Activated naive CD4-positive, alpha-beta T cell treated with anti-CD3 and anti-CD28 coated beads, Interleukin-2, amount 50 U/mL, for 24 hours (primary cell): ENCODE data around the gene CNTNAP2.

Source experiments
- H3K27ac Mint-ChIP-seq: one replicate; pipeline ENCODE4 v1.8.0; 2021; ENCODE audit warnings: mild to moderate bottlenecking, mixed read lengths
- H3K27me3 Mint-ChIP-seq: one replicate; pipeline ENCODE4 v1.8.0; 2021; ENCODE audit warnings: mixed read lengths
- H3K36me3 Mint-ChIP-seq: one replicate; pipeline ENCODE4 v1.8.0; 2021; ENCODE audit warnings: mixed read lengths
- H3K4me1 Mint-ChIP-seq: one replicate; pipeline ENCODE4 v1.8.0; 2021; ENCODE audit warnings: mixed read lengths
- H3K4me3 Mint-ChIP-seq: one replicate; pipeline ENCODE4 v1.8.0; 2021; ENCODE audit warnings: mild to moderate bottlenecking, mixed read lengths
- H3K9me3 Mint-ChIP-seq: one replicate; pipeline ENCODE4 v1.8.0; 2021; ENCODE audit warnings: mixed read lengths

CNTNAP2 gene

GRCh38 chr7:148172920-148173319 is 2056.3 kb downstream of the CNTNAP2 start:
- no peaks in the 10 kb centered on the region for H3K36me3 Mint-ChIP-seq
- H3K27me3 Mint-ChIP-seq, result peaks cover under 1% of the 10 kb centered on the region
- no peak overlapping the region for H3K27ac Mint-ChIP-seq
- H3K4me1 Mint-ChIP-seq, result no peaks in the 10 kb centered on the region
- H3K9me3 Mint-ChIP-seq, result no peaks in the 10 kb centered on the region
- H3K4me3 Mint-ChIP-seq, result no peak overlapping the region

- Mint-ChIP-seq H3K4me3 (no peak overlapping the region), H3K4me1 (no peaks in the 10 kb centered on the region), H3K36me3 (no peaks in the 10 kb centered on the region), H3K27ac (no peak overlapping the region), H3K27me3 (no peaks in the 10 kb centered on the region), H3K9me3 (no peaks in the 10 kb centered on the region)
Observed at GRCh38 chr7:148173369-148173768, 2056.8 kb downstream of the CNTNAP2 start.

GRCh38 chr7:148174376-148174775 is 2057.8 kb downstream of the CNTNAP2 start:
- no peak overlapping the region for H3K4me3 Mint-ChIP-seq

GRCh38 chr7:148175512-148175911 is 2058.9 kb downstream of the CNTNAP2 start:
- Mint-ChIP-seq H3K27me3 (peaks cover 5% of the 10 kb centered on the region), H3K27ac (no peak overlapping the region), H3K9me3 (no peaks in the 10 kb centered on the region), H3K4me1 (no peaks in the 10 kb centered on the region), H3K4me3 (no peak overlapping the region), H3K36me3 (no peaks in the 10 kb centered on the region)

More at GRCh38 chr7:148174376-148174775, 2057.8 kb downstream of the CNTNAP2 start:
- Mint-ChIP-seq H3K36me3 (no peaks in the 10 kb centered on the region), H3K27ac (no peak overlapping the region), H3K27me3 (peaks cover 3% of the 10 kb centered on the region), H3K4me1 (no peaks in the 10 kb centered on the region), H3K9me3 (no peaks in the 10 kb centered on the region)

GRCh38 chr7:148177972-148178371 is 2061.4 kb downstream of the CNTNAP2 start:
- Mint-ChIP-seq H3K27ac (no peak overlapping the region), H3K4me1 (no peaks in the 10 kb centered on the region), H3K36me3 (no peaks in the 10 kb centered on the region), H3K27me3 (peaks cover 12% of the 10 kb centered on the region), H3K4me3 (no peak overlapping the region), H3K9me3 (no peaks in the 10 kb centered on the region)

GRCh38 chr7:148180075-148180474 is 2063.5 kb downstream of the CNTNAP2 start:
- Mint-ChIP-seq H3K9me3 (no peaks in the 10 kb centered on the region), H3K27me3 (peaks cover 16% of the 10 kb centered on the region), H3K4me3 (no peak overlapping the region), H3K36me3 (no peaks in the 10 kb centered on the region), H3K27ac (no peak overlapping the region), H3K4me1 (no peaks in the 10 kb centered on the region)

GRCh38 chr7:148182264-148182663 is 2065.7 kb downstream of the CNTNAP2 start:
- no peaks in the 10 kb centered on the region for H3K36me3 Mint-ChIP-seq
- no peak overlapping the region for H3K4me3 Mint-ChIP-seq
- H3K27ac Mint-ChIP-seq, result no peak overlapping the region
- H3K27me3 Mint-ChIP-seq, result peaks cover 18% of the 10 kb centered on the region
- H3K9me3 Mint-ChIP-seq, result no peaks in the 10 kb centered on the region
- no peaks in the 10 kb centered on the region for H3K4me1 Mint-ChIP-seq

GRCh38 chr7:148185041-148185440 is 2068.4 kb downstream of the CNTNAP2 start:
- Mint-ChIP-seq H3K36me3 (no peaks in the 10 kb centered on the region), H3K4me1 (no peaks in the 10 kb centered on the region), H3K4me3 (no peak overlapping the region), H3K27ac (no peak overlapping the region), H3K9me3 (no peaks in the 10 kb centered on the region), H3K27me3 (peaks cover 13% of the 10 kb centered on the region)

GRCh38 chr7:148187471-148187870 is 2070.9 kb downstream of the CNTNAP2 start:
- Mint-ChIP-seq H3K9me3 (no peaks in the 10 kb centered on the region), H3K27me3 (peaks cover 8% of the 10 kb centered on the region), H3K4me1 (no peaks in the 10 kb centered on the region), H3K4me3 (no peak overlapping the region), H3K36me3 (no peaks in the 10 kb centered on the region), H3K27ac (no peak overlapping the region)

GRCh38 chr7:148191391-148192065 is 2074.9 kb downstream of the CNTNAP2 start:
- Mint-ChIP-seq H3K4me3 (no peak overlapping the region), H3K4me1 (no peaks in the 10 kb centered on the region), H3K27ac (no peak overlapping the region), H3K36me3 (no peaks in the 10 kb centered on the region), H3K9me3 (no peaks in the 10 kb centered on the region), H3K27me3 (peaks cover 5% of the 10 kb centered on the region)

- Mint-ChIP-seq H3K27ac (no peak overlapping the region), H3K4me1 (no peaks in the 10 kb centered on the region), H3K36me3 (no peaks in the 10 kb centered on the region), H3K4me3 (no peak overlapping the region), H3K9me3 (no peaks in the 10 kb centered on the region), H3K27me3 (peaks cover 3% of the 10 kb centered on the region)
Observed at GRCh38 chr7:148192491-148192890, 2075.9 kb downstream of the CNTNAP2 start.

GRCh38 chr7:148201992-148202391 is 2085.4 kb downstream of the CNTNAP2 start:
- Mint-ChIP-seq H3K27me3 (peaks cover 5% of the 10 kb centered on the region), H3K36me3 (no peaks in the 10 kb centered on the region), H3K9me3 (no peaks in the 10 kb centered on the region), H3K4me1 (no peaks in the 10 kb centered on the region), H3K27ac (no peak overlapping the region), H3K4me3 (no peak overlapping the region)

GRCh38 chr7:148204639-148205304 is 2088.2 kb downstream of the CNTNAP2 start:
- Mint-ChIP-seq H3K9me3 (no peaks in the 10 kb centered on the region), H3K36me3 (no peaks in the 10 kb centered on the region), H3K27ac (no peak overlapping the region), H3K4me1 (no peaks in the 10 kb centered on the region), H3K4me3 (no peak overlapping the region), H3K27me3 (peaks cover 10% of the 10 kb centered on the region)

- Mint-ChIP-seq H3K36me3 (no peaks in the 10 kb centered on the region), H3K27ac (no peak overlapping the region), H3K4me3 (no peak overlapping the region), H3K9me3 (no peaks in the 10 kb centered on the region), H3K4me1 (no peaks in the 10 kb centered on the region), H3K27me3 (peaks cover 9% of the 10 kb centered on the region)
Observed at GRCh38 chr7:148209643-148210190, 2093.1 kb downstream of the CNTNAP2 start.

GRCh38 chr7:148210804-148211325 is 2094.3 kb downstream of the CNTNAP2 start:
- Mint-ChIP-seq H3K9me3 (no peaks in the 10 kb centered on the region), H3K36me3 (no peaks in the 10 kb centered on the region), H3K27me3 (peaks cover 10% of the 10 kb centered on the region), H3K27ac (no peak overlapping the region), H3K4me3 (no peak overlapping the region), H3K4me1 (no peaks in the 10 kb centered on the region)

- Mint-ChIP-seq H3K27me3 (peaks cover 10% of the 10 kb centered on the region), H3K27ac (no peak overlapping the region), H3K4me1 (no peaks in the 10 kb centered on the region), H3K36me3 (no peaks in the 10 kb centered on the region), H3K4me3 (no peak overlapping the region), H3K9me3 (peaks cover 2% of the 10 kb centered on the region)
Observed at GRCh38 chr7:148211740-148212151, 2095.1 kb downstream of the CNTNAP2 start.
